Measurements from ENCODE around the gene CAMTA1.

The CAMTA1 gene

GRCh38 chr1:6891781-6892579 is 106.7 kb downstream of the CAMTA1 start:
- Histone ChIP-seq H3K27ac (ENCODE audit: extremely low read depth, low read depth, low read length) (no peak overlapping the region), H3K9me3 (ENCODE audit: control insufficient read depth, insufficient read depth, low read depth, low read length) (no peaks in the 10 kb centered on the region), H3K4me3 (ENCODE audit: low read depth, low read length) (no peak overlapping the region), H3K4me1 (ENCODE audit: control insufficient read depth, insufficient read depth, low read length) (no peaks in the 10 kb centered on the region), H3K36me3 (ENCODE audit: control insufficient read depth in 2 of 2, insufficient read depth in 1 of 2, low read length in 2 of 2) (peaks cover 0 to 7% of the 10 kb centered on the region in 2 experiments; a peak in 1 of 3 replicates)
- CTCF ChIA-PET = interaction anchor here (0.6 to 3.4 kb wide), 12 partner anchors 11 to 198 kb away, joined by 3 to 19 read pairs (median 4); no protein-coding TSS in a partner anchor
- TF ChIP-seq PRDM1 (tag by site-specific recombination; IDR thresholded peaks at IDR 0.05) (no peak), FEZF1 (tag by site-specific recombination; IDR thresholded peaks at IDR 0.05) (no peak), ZNF830 (tag by site-specific recombination; IDR thresholded peaks at IDR 0.05; ENCODE audit: low read depth) (no peak), ZBTB6 (tag by site-specific recombination; IDR thresholded peaks at IDR 0.05) (no peak), ZNF354C (tag by site-specific recombination; IDR thresholded peaks at IDR 0.05; ENCODE audit: borderline replicate concordance, low read depth) (no peak), ZNF391 (tag by site-specific recombination; IDR thresholded peaks at IDR 0.05; ENCODE audit: borderline replicate concordance, low read depth) (no peak), ZNF600 (tag by site-specific recombination; IDR thresholded peaks at IDR 0.05) (no peak), ZSCAN23 (tag by site-specific recombination; IDR thresholded peaks at IDR 0.05) (no peak), KLF8 (tag by site-specific recombination; IDR thresholded peaks at IDR 0.05) (no peak), HOXA7 (CRISPR knock-in tag; IDR thresholded peaks at IDR 0.05; ENCODE audit: borderline replicate concordance) (no peak), MZF1 (tag by site-specific recombination; IDR thresholded peaks at IDR 0.05; ENCODE audit: borderline replicate concordance) (no peak), INSM2 (tag by site-specific recombination; IDR thresholded peaks at IDR 0.05) (no peak), ZNF629 (tag by site-specific recombination; IDR thresholded peaks at IDR 0.05) (no peak)
- TF ChIP-seq, protein P1, sequence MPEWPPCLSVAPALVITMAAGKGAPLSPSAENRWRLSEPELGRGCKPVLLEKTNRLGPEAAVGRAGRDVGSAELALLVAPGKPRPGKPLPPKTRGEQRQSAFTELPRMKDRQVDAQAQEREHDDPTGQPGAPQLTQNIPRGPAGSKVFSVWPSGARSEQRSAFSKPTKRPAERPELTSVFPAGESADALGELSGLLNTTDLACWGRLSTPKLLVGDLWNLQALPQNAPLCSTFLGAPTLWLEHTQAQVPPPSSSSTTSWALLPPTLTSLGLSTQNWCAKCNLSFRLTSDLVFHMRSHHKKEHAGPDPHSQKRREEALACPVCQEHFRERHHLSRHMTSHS (tag by site-specific recombination; IDR thresholded peaks at IDR 0.05) = no peak
- POLR2A ChIA-PET = no interaction called here

- Histone ChIP-seq H3K4me1 (ENCODE audit: control insufficient read depth, insufficient read depth, low read length) (no peaks in the 10 kb centered on the region), H3K4me3 (ENCODE audit: low read depth, low read length) (no peak overlapping the region), H3K36me3 (ENCODE audit: control insufficient read depth in 2 of 2, insufficient read depth in 1 of 2, low read length in 2 of 2) (no peaks in the 10 kb centered on the region), H3K27ac (ENCODE audit: extremely low read depth, low read depth, low read length) (no peak overlapping the region), H3K9me3 (ENCODE audit: control insufficient read depth, insufficient read depth, low read depth, low read length) (no peaks in the 10 kb centered on the region)
- CTCF ChIA-PET = interaction anchor here (0.6 to 1.3 kb wide), 5 partner anchors 16 to 174 kb away, joined by 3 to 5 read pairs (median 4); no protein-coding TSS in a partner anchor
- TF ChIP-seq, protein P2, sequence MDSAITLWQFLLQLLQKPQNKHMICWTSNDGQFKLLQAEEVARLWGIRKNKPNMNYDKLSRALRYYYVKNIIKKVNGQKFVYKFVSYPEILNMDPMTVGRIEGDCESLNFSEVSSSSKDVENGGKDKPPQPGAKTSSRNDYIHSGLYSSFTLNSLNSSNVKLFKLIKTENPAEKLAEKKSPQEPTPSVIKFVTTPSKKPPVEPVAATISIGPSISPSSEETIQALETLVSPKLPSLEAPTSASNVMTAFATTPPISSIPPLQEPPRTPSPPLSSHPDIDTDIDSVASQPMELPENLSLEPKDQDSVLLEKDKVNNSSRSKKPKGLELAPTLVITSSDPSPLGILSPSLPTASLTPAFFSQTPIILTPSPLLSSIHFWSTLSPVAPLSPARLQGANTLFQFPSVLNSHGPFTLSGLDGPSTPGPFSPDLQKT (IDR thresholded peaks at IDR 0.05; ENCODE audit: borderline replicate concordance, low read depth, low read length) = no peak
- TF ChIP-seq ZNF830 (tag by site-specific recombination; IDR thresholded peaks at IDR 0.05; ENCODE audit: low read depth) = no peak
- TF ChIP-seq ZNF623 (tag by site-specific recombination; IDR thresholded peaks at IDR 0.05) = no peak
- TF ChIP-seq SP2 (tag by site-specific recombination; IDR thresholded peaks at IDR 0.05) = no peak
- TF ChIP-seq ZNF223 (tag by site-specific recombination; IDR thresholded peaks at IDR 0.05) = no peak
- no peak for TF ChIP-seq TCF7L2 (IDR thresholded peaks at IDR 0.05; ENCODE audit: borderline replicate concordance, low read depth, low read length)
- TF ChIP-seq REST (tag by site-specific recombination; IDR thresholded peaks at IDR 0.05) = no peak
- no peak for TF ChIP-seq TRIM28 (IDR thresholded peaks at IDR 0.05; ENCODE audit: borderline replicate concordance, low read length)
- POLR2A ChIA-PET = no interaction called here
Observed at GRCh38 chr1:6893388-6893787, 108.1 kb downstream of the CAMTA1 start.

Data from HEK293 (cell line).